GM18499 (cell line): ENCODE measurements around the gene CDH22.

Experiments used
- ATAC-seq: cut with Tn5 transposase; IDR thresholded peaks from one replicate; pipeline ENCODE4 v1.9.1; 2021; ENCODE audit warnings: moderate number of reproducible peaks; ENCODE audit not compliant: insufficient read depth, unreplicated experiment

Gene CDH22

DNA sequence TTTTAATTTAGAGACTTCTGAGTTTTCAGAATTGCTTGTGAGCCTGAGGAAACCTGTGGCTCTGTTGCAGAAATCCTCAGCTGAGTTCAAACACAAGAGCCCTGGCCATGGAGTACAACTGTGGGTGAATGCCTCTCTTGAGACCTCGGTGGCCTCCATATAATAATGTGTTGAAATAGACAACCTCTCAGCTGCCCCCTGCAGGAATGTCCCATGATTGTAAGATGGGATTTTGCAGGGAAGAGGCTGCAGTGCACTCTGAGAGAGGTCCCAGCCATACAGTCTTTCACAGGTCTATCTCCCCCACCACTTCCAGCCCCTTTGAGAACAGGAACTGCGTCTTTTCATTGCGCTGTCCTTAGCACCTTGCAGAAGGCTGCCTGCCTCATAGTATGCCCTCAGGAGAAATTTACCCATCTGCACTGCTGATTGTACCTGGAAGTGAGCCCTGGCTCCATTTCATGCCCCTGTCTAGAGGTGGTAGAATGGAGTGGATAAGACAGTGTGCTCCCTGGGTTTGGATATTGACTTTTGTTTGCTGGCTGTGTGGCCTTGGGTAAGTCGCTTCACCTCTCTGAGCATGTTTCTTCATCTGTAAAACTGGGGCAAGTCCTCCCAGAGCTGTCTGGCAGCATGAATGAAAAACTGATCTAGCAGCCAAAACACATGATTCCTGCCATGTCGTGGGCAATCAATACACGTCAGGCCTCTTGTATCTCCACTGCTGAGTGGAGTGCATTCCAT lies 16.8 kb upstream of the CDH22 start:
- no peak for ATAC-seq

DNA sequence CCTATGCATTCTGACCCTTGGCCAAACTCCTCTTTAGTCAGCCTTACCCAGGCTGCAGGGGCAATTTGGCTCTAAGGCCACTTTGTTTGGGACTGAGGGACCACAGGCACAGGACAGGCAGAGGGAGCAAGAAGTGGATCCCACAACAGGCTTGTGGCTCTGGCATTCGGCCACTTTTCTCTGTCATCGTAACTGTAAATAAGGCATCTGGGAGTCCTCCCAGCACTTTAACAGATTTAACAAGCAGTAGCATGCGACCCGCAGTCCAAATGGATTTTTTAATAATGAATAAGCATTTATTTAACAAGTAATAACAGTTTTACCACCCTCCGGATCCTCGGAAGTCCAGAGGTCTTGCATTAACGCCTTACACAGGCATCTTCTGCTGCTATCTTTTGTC lies 16.1 kb upstream of the CDH22 start:
- no peak for ATAC-seq

DNA sequence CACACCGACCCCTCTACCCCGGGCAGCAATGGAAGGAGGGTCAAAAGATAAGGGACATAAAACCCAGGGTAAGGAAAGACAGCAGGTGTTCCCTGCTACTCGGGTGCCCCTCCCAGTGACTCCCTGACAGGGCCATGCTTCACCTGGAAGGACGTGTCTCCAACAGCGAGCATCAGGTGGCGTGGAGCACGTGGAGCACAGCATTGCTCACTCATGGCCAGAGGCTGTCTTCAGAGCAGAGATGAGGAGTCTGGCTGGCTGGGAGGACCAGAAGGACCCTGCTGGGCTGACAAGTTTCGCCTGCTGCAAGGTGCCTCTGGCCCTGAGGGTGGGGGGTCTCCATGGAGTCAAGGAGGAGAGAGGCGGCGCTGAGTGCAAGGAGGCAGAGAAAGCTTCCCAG lies 15.3 kb upstream of the CDH22 start:
- ATAC-seq = no peak

DNA sequence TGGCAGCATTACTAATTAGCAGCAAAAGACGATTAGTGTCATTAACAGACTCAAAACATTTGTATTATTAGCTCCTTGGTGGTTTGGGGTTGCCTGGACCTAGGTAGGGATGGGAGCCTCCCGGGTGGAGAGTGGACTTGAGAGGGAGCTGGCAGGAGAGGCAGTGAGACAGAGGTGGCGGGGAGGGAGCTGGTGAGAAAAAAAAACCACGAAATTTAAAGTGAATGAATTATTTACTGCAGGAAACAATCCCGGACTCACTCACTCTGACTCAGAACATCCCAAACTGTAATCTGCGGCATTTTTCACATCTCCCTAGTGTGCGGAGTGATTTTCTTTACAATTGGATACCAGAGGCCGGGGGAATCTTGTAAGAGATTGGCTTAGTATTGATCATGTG lies 14.3 kb upstream of the CDH22 start:
- ATAC-seq = no peak

DNA sequence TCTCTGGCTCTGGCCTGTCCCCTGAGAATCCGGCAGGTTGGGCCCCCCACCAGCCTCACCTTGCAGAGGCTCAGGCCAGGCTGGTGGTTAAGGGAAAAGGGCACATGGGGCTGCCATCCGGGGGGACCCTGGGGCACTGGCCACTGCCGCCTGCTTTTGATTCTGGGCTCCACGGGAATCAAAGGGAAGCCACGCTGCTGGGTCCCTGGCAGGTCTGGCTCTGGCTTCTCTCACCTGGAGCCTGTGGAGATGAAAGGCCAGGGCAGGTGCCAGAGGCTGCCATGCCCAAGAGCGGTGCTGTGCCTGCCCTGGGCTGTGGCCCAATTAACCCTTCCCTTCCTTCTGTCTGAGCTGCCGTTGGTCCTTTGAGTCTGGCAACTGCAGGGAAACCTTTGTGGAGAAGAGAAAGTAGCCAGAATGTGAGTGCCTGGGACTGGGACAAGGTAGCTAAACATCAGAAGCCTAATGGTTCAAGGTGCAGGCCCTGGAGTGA lies 9.4 kb upstream of the CDH22 start:
- no peak for ATAC-seq

DNA sequence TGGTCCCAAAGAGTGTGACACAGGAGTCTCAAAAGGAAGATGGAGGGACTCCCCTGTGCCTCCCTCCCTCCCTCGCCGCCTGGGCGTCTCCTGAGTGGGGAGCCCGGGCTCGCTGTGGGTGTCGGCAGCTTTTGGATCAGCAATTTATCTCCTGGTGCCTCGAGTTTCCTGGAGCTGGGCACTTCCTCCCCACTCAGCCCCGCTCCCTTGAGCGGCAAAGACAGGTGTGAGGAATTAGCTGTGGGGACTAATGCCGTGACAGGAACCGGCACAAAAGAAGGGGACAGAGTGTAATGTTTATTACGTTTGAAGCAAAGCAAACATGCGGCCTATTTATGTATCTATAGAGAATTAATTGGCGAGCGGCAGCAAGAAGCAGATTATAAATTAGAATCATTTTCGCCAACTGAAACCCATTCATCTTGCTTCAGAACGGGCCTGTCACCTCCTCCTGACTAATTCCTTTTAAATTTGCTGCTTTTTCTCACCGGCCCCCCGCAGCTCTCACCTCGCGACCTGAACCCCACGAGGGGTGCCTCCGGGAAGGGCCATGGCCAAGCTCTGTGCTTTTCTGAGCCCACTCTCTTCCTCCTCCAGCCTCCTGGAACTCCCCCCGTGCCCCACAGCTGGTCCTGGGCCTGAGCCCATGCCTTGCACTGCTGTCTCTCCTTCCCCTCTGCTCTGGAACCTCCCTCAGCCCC lies 8.8 kb upstream of the CDH22 start:
- ATAC-seq = no peak

DNA sequence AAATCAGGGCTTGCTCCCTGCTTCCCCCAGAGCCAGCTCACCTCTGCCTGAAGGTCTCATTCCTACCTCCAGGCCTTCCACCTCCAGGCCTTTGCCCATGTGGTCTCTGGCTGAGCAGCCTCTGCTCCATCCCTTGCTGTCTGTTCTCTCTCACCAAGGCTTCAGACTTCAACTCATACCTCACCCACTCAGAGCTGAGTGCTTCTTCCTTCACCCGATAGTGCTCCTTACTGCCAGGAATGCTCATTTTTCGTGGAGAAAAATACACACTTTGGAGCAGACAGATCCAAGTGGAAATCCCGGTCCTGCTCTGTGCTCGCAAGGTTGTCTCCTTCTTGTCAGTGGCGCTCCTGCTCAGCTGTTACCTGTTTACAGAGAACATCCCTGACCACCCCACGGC lies 7.0 kb upstream of the CDH22 start:
- no peak for ATAC-seq

DNA sequence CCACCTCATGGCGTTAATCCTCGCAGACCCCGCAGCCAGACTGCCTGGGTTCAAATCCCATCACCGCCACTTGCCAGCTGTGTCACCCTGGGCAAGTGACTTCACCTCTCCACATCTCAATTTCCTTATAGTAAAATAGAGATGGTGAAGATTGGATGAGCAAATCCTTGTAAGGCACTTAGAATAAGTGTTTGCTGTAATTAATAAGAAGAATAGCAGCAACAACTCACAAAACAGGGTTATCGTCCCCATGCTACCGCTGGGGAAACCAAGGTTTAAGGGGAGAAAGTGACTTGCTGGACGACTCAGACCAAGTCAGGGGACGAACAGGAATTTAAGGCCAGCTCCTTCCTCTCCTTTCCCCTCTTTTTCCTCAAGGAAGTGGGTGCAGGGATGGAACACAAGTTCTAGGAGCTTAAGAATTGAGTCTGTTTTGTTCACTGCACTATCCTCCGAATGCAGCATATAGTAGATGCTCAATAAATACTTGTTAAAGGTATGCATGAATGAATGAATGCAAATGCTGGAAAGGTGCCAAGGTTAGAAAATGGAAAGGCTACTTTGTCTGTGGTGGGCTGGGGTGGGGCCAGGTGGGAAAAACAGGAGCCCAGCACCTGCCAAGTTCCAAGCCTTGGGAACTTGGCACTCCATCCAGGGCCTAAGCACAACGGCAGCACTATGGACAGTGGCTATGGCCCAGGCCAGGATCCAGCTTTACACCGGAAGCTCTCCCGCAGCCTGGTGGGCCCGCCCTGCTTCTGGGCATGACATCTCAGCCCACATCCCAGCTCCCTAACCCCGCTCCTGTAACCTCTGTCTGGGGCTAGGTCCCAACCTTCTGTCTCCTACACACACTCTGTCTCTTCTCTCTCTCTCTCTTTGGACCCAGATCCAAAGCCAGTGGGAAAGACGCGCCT lies 4.9 kb upstream of the CDH22 start:
- no peak for ATAC-seq

DNA sequence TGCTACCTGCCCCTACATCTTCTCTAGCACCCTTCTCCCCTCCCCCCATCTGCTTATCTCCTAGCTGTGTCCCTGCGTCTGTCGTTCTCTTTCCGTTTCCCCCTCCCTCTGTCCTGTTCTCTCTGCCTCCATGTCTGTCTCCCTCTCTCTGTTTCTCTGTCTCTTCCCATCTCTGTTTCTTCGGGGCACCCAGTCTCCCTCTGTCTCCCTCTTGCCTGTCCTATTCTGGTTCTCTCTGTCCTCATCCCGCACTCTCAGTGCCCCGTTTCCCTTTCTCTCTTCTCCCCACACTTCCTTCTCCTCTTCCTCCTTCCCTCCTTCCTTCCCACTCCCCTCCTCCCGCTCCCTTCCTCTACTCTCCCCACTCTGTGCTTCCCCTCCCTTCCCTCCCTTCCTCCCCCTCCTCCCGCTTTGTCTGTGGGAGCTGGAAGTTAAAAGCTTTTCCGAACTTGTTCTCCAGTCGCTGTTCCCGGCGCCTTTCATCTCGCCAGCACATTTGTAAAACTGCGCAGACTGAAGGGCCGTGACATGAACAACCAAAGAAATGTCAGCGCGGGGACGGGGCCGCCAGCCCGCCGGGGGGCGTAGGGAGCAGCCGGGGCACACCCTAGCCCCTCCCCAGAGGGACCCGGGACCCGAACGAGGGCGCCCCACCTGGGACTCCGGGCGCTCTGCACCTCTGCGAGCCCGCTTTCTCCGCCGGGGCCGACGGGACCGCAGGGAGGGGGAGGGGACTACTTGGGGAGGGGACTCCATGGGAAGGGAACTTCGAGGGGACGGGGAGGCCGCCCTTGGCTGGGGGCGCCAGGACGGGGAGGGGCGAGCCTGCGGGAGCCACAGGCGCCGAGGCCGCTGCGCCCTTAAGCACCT lies 4.0 kb upstream of the CDH22 start:
- no peak for ATAC-seq

DNA sequence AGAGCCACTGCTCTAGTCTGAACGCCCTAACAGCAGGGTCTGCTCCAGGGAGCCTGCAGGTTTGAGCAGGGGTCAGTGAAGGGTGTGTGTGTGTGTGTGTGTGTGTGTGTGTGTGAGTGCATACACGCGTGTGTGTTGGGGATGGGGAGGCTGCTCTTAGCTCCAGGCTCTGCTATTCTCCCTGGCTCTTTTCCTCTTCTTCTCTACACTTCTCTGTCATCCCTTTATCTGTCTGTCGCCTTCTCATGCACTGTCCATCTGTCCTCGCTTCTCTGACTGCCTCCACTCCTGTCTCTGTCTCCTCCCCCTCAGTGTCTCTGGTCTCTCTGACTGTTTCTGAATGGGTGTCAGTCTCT lies 3.4 kb upstream of the CDH22 start:
- ATAC-seq = no peak

DNA sequence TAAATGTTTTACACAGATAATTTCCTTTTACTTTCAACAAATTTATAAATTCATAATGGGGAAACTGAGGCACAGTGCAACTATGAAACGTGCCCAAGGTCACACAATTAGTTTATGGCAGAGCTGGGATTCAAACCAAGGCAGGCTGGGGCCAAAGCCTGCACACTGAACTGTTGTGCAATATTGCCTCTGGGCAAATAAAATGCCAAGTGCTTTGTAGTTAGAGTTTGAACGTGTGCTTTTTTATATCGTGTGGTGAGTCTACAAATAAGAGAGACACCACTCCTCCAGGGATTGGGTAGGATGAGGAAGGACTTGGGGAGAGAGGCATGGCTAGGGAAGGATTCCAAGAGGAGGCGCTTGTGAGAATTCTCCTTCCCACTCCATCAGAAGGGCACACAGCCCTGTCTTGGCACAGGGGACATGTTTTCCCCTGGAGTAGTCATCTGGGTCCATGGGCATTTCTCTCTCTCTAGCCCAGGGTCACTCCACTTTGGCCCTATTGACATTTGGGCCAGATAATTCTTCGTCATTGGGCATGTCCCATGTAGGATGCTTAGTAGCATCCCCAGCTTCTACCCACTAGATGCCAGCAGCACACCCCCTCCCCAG lies 2.8 kb upstream of the CDH22 start:
- no peak for ATAC-seq

DNA sequence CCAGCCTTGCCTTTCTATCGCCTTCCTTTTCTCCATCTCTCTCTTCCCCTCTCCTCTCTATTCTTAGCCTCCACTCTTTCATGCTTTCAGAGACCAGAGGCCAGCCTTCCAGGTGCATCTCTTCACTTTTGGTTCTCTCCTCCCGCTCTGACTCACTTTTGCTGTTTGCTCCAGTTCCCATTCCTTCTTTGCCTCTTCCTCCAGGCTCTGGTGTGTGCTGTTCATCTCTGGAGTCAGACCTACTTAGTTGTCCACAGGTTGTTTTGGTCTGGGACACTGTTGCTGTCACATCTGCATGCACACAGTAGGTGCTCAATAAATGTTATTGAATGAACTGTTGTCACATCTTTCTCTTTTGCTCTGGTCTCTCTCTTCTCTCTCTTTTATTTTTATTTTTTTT lies 1.6 kb upstream of the CDH22 start:
- no peak for ATAC-seq

DNA sequence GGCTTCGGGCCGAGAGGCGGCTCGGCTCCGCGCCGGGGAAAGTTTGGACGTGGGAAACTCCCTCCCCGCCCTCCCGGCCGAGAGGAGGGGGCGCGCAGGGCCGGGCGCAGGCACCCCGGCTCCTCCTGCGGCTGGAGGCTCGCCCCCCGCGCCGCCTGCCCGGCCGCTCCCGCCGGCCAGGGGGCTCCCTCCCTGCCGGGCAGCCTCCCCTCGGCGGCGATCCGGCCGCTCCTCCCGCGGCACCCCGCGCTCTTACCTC lies 370 bp downstream of the CDH22 start:
- ATAC-seq = no peak

DNA sequence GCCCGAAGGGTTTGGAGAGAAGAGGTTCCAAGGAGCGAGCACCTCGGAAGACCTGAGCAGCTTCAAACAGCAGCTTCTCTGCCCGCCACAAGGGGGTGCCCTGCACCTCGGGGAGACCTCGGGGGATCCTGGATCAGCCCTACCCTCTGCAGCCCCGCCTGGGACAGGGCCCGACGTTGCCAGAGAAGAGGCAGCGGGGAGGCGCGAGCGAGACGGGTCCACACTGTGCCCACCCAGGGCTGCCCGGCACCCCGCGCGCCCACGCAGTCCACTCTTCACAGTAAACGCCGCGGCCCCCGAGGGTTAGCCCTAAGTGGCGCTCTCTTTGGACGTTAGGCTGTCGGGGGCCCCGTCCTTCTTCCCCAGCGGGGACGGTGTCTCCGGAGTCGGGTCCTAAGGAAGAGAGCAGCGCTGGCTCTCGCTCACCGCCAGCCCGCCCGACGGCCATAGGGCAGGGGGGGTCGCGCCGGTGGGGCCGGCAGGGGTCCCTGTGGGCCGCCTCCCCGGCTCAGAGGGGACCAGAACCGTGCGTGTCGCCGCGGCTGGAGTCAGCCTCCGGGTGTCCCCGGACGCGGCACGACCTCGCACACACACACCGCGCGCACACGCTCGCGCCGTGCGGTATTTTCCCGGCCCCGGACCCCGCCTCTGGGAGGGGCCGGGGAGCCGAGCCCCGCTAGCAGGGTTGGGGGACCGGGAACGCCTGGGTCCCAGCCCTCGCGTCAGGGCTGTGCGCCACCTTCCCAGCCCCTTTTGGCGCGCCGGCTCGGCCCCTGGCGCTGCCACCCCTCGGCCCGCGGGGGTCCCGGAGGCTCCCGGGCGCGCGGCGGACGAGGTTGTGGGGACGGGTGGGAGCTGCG lies 929 bp downstream of the CDH22 start:
- no peak for ATAC-seq

DNA sequence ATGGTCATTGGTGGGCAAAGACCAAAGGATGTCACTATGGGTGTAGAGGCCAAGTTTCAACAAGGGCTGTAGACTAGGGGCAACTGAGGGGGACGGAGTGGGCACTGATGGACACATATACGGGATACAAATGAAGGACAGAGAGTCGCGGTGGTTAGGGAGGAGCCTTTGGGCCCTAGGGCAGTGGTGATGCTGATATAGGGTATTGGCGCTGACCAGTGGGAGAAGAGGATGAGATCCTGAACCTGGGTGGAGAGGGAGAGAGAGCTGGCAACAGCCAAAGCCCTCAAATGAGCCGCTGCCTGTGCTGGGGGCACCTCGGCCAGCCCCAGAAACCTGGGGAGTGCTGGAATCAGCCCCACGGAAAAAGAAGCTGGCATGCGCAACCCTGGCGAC lies 1.6 kb downstream of the CDH22 start:
- ATAC-seq = no peak

DNA sequence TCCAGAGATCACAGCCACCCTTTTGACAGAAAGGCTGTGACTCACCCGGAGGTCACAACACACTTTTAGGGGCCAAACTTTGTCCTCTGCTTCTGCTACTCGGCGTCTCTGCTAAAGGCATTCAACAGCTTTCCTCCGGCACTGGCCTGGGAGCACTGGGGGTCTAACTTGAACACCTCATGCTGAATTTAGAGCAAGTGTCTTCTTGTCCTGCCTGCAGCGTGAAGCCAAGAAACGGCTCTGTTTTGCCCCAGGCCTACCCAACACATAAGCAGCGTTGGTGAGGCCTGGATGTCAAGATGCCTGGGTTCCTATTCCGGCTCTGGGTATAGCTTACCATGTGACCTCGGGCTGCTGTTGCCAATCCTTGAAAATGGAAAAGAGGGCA lies 2.3 kb downstream of the CDH22 start:
- no peak for ATAC-seq

DNA sequence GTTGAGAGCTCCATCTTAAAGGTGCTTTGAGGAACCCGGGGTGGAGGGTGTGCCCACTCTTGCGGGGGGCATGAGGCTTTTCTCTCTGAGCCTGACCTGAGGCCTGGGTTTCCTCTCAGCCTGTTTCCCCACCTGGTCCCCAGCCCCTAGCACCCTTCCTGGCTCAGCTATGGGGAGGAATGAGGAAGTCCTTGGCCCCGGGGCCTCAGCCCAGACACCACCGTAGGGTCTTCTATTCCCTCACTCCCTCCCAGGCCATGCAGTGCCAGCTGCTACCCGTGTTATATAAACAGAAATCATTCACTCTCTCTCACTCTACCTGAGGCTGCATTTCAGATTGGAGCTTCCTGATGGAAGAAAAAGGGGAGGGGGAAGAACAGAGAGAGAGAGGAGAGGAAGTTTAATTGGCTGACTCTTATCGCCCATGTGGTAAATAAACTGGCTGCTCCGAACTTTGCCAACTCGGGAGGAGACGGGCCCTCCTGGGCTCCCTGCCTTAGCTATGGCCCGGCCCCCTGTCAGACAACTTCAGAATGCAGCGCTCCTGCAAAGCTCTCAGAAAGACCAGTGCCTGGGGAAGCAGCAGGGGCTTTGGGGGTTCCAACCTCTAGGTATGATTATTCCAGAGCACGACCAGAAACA lies 2.8 kb downstream of the CDH22 start:
- no peak for ATAC-seq

DNA sequence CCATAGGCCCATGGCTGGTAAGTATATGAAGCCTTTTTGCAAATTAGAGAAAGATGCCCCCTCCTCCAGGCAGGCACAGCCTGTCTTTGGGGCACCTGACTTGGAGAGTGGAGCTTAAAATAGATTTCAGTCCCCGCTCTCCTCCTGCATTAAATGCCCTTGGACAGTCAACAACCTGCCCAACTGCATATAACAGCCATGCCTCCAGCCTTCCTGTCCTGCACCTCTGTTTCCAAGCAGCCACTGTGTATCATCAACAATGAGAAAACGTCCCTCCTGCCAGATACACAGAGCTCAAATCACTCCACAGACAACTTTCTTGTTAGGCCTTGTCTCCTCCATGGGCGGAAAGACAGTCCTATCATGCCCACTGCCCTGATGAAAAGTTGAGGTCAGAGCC lies 3.4 kb downstream of the CDH22 start:
- ATAC-seq = no peak

DNA sequence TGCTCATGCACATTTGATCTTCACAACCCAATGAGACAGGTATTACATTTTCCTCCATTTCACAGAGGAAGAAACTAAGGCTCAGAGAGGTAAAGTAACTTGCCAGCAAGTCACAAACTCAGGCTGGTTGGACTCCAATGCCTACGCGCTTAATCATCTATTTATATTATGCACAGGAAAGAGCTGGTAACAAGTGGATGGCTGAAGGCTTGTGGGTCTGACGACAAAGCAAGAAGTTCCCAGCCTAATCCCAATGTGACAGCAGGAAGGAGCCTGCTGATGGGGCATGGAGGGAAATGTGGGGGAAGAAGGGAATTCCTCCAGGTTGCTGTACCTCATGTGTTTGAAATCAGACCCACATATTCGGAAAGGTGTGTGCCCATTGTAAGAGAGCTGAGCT lies 3.9 kb downstream of the CDH22 start:
- ATAC-seq = no peak
